B cell (primary cell): ENCODE measurements around the gene LRRC4B. TPM values are rescaled to one million over a fixed set of nuclear protein-coding genes. Genes with fewer than 3 reads are reported as not detected.

ENCODE experiments used
- ATAC-seq: fragments of 200-7000 bp; cut with Tn5 transposase; one replicate; pipeline ENCODE4 v1.10.0; 2021; ENCODE audit warnings: low read depth, mild to moderate bottlenecking, moderate number of reproducible peaks, moderate library complexity
- CTCF ChIA-PET: fragments of 350-600 bp; sonication (Branson Sonifier 250); formaldehyde crosslinking; loops from one replicate; lab custom pipeline; 2021; ENCODE audit warnings: antibody characterized with exemption, inconsistent platforms; lab: Charles Lee
- POLR2A ChIA-PET: fragments of 350-600 bp; sonication (Branson Sonifier 250); formaldehyde crosslinking; loops from one replicate; lab custom pipeline; 2021; ENCODE audit warnings: antibody characterized with exemption; lab: Charles Lee
- DNase-seq: peaks from one replicate; pipeline ENCODE4 v3.0.0; 2013
- H2AFZ ChIP-seq: 2 replicates; pipeline ENCODE4 v1.6.1; 2012; ENCODE audit warnings: mild to moderate bottlenecking, low read depth, low read length; ENCODE audit not compliant: insufficient read depth, poor library complexity, severe bottlenecking
- H3K27ac ChIP-seq, 2 donors: 1 replicate in 1 of 2; 2 replicates in 1 of 2; pipeline ENCODE4 v1.5.1; 2012 to 2013; ENCODE audit warnings: low read length in 2 of 2, mild to moderate bottlenecking in 2 of 2, moderate library complexity in 1 of 2
- H3K27me3 ChIP-seq, 4 experiments: fragments of 200-600 bp in 1 of 4; sonication (generic) in 1 of 4; replicated peaks in 1 of 4; 1 replicate in 2 of 4; 2 replicates in 2 of 4; pipeline versions ENCODE4 v1.6.1 to v1.7.0; 2013 to 2016; ENCODE audit warnings: low read length in 3 of 4, mild to moderate bottlenecking in 2 of 4, mixed read lengths in 1 of 4, moderate library complexity in 1 of 4; ENCODE audit not compliant: insufficient read depth in 4 of 4, control insufficient read depth in 3 of 4; ENCODE audit errors: control extremely low read depth in 1 of 4
- H3K36me3 ChIP-seq, 2 experiments: replicated peaks in 1 of 2; 1 replicate in 1 of 2; 2 replicates in 1 of 2; pipeline versions ENCODE4 v1.6.1 to v1.7.1; 2013; ENCODE audit warnings: low read length in 1 of 2; ENCODE audit not compliant: insufficient read depth in 2 of 2, control insufficient read depth in 1 of 2; ENCODE audit errors: control extremely low read depth in 1 of 2, extremely low read depth in 1 of 2
- H3K4me1 ChIP-seq, 2 donors: fragments of 200-600 bp in 1 of 2; sonication (generic) in 1 of 2; 1 replicate in 1 of 2; 2 replicates in 1 of 2; pipeline versions ENCODE4 v1.5.1 to v1.6.1; 2013 to 2017; ENCODE audit warnings: low read length in 2 of 2; ENCODE audit not compliant: control insufficient read depth in 2 of 2, insufficient read depth in 2 of 2
- H3K4me2 ChIP-seq: replicated peaks from 2 replicates; pipeline ENCODE3; 2012; ENCODE audit warnings: mild to moderate bottlenecking, low read depth, low read length; ENCODE audit not compliant: poor library complexity, severe bottlenecking
- H3K4me3 ChIP-seq, 5 experiments: fragments of 200-600 bp in 1 of 5; sonication (generic) in 1 of 5; 1 replicate in 3 of 5; 2 replicates in 2 of 5; pipeline versions ENCODE4 v1.5.1 to v1.7.0; 2011 to 2016; ENCODE audit warnings: low read length in 4 of 5, mild to moderate bottlenecking in 4 of 5, low read depth in 2 of 5, control low read depth in 1 of 5, moderate library complexity in 1 of 5; ENCODE audit not compliant: insufficient read depth in 1 of 5; ENCODE audit errors: control extremely low read depth in 1 of 5, extremely low read depth in 1 of 5
- H3K79me2 ChIP-seq: fragments of 200-600 bp; sonication (generic); one replicate; pipeline ENCODE4 v1.6.0; 2016; ENCODE audit warnings: low read length; ENCODE audit not compliant: control insufficient read depth, insufficient read depth
- H3K9ac ChIP-seq: fragments of 200-600 bp; sonication (generic); 2 replicates; pipeline ENCODE4 v1.6.1; 2017; ENCODE audit warnings: mild to moderate bottlenecking, low read length, moderate library complexity
- H3K9me3 ChIP-seq, 3 donors: one replicate each; pipeline versions ENCODE4 v1.6.1 to v1.7.1; 2013; ENCODE audit warnings: low read length in 2 of 3; ENCODE audit not compliant: control insufficient read depth in 2 of 3, insufficient read depth in 1 of 3; ENCODE audit errors: control extremely low read depth in 1 of 3
- H4K20me1 ChIP-seq: 2 replicates; pipeline ENCODE4 v1.6.0; 2012; ENCODE audit warnings: mild to moderate bottlenecking, low read length; ENCODE audit not compliant: insufficient read depth, control insufficient read depth, poor library complexity, severe bottlenecking
- H3K27ac Mint-ChIP-seq: one replicate; pipeline ENCODE4 v1.8.0; 2021; ENCODE audit warnings: mixed read lengths
- H3K27me3 Mint-ChIP-seq: one replicate; pipeline ENCODE4 v1.8.0; 2021; ENCODE audit warnings: mixed read lengths
- H3K4me1 Mint-ChIP-seq: one replicate; pipeline ENCODE4 v1.8.0; 2021; ENCODE audit warnings: mixed read lengths
- H3K4me3 Mint-ChIP-seq: one replicate; pipeline ENCODE4 v1.8.0; 2021; ENCODE audit warnings: mixed read lengths
- H3K9me3 Mint-ChIP-seq: one replicate; pipeline ENCODE4 v1.8.0; 2022; ENCODE audit warnings: mixed read lengths; ENCODE audit not compliant: insufficient read depth
- CTCF ChIP-seq: fragments of 200-600 bp; IDR thresholded peaks from one replicate; pipeline ENCODE4 v1.8.0; 2022; ENCODE audit warnings: antibody characterized with exemption, mild to moderate bottlenecking
- EZH2 ChIP-seq: IDR thresholded peaks from 2 replicates; pipeline ENCODE4 v1.6.1; 2012; ENCODE audit warnings: borderline replicate concordance, low read depth, mild to moderate bottlenecking, moderate library complexity, low read length; ENCODE audit not compliant: insufficient read depth, poor library complexity, severe bottlenecking
- WGBS: methylation state at CpG from one replicate; pipeline ENCODE4 v1.1.5; 2013; ENCODE audit warnings: missing lambda C conversion rate; ENCODE audit not compliant: insufficient coverage; 5-methylcytosine and 5-hydroxymethylcytosine counted together
- intact Hi-C: fragments of 100-400 bp; cut with micrococcal nuclease; formaldehyde crosslinking; loops from one replicate; pipeline ENCODE4 v1.10.0; 2022
- polyA plus RNA-seq: library from polyadenylated mRNA; depleted of rRNA; stranded (reverse); fragments of >200 nt; gene quantifications from 2 replicates; pipeline ENCODE4 v1.2.3, GENCODE V29; 2012
- total RNA-seq, 2 donors: library from RNA; stranded (reverse); fragments of 120-200 nt in 1 of 2; gene quantifications; 1 replicate in 1 of 2; 2 replicates in 1 of 2; pipeline versions ENCODE4 v1.2.3 to v1.2.4, GENCODE V29; 2013 to 2022

Gene LRRC4B
- total and polyA plus RNA-seq, 2 donors (not counting 1 experiment from before 2014, with no cell fraction given), result 0.03 TPM; not detected in 1

- no peak overlapping the region for H3K4me2 ChIP-seq
- H2AFZ ChIP-seq, result no peak overlapping the region
- H3K9me3 ChIP-seq, result peaks cover 0 to 21% (median 12%) of the 10 kb centered on the region in 3 donors
- ChIA-PET POLR2A (no interaction called here), CTCF (no interaction called here)
- H3K27ac ChIP-seq, result no peak overlapping the region
- H3K27me3 Mint-ChIP-seq, result peaks cover 26% of the 10 kb centered on the region
- DNase-seq (no peak), ATAC-seq (no peak)
- H3K9ac ChIP-seq, result no peak overlapping the region
- no peak overlapping the region for H3K27ac Mint-ChIP-seq
- H3K4me1 Mint-ChIP-seq, result no peaks in the 10 kb centered on the region
- no peaks in the 10 kb centered on the region for H3K4me1 ChIP-seq
- no peaks in the 10 kb centered on the region for H3K79me2 ChIP-seq
- no peak for TF ChIP-seq EZH2
- no peak for TF ChIP-seq CTCF
- H3K9me3 Mint-ChIP-seq, result peaks cover 11% of the 10 kb centered on the region
- no peak overlapping the region for H3K4me3 ChIP-seq
- intact Hi-C loops, result no loop called here
- no CpG with 5 or more reads among the region's 3 CpGs for WGBS
- H3K36me3 ChIP-seq, result no peaks in the 10 kb centered on the region
- H3K4me3 Mint-ChIP-seq, result no peak overlapping the region
- peaks cover 0 to 13% (median 2%) of the 10 kb centered on the region in 4 experiments for H3K27me3 ChIP-seq
- no peaks in the 10 kb centered on the region for H4K20me1 ChIP-seq
These were observed 33.8 kb downstream of the LRRC4B start for GRCh38 chr19:50534478-50534877.

GRCh38 chr19:50532952-50533351 lies 35.3 kb downstream of the LRRC4B start:
- H3K4me3 ChIP-seq, result no peak overlapping the region
- peaks cover 0 to 10% (median 2%) of the 10 kb centered on the region in 4 experiments for H3K27me3 ChIP-seq
- no peaks in the 10 kb centered on the region for H3K36me3 ChIP-seq
- TF ChIP-seq EZH2 (no peak), CTCF (no peak)
- H3K9me3 ChIP-seq, result peaks cover 0 to 21% (median 12%) of the 10 kb centered on the region in 3 donors
- H3K4me1 ChIP-seq, result no peaks in the 10 kb centered on the region
- ChIA-PET POLR2A (no interaction called here), CTCF (no interaction called here)
- no peak overlapping the region for H3K4me2 ChIP-seq
- ATAC-seq, result no peak
- H3K27ac Mint-ChIP-seq, result no peak overlapping the region
- no peaks in the 10 kb centered on the region for H3K79me2 ChIP-seq
- H3K27ac ChIP-seq, result no peak overlapping the region
- DNase-seq, result no peak
- no peak overlapping the region for H3K4me3 Mint-ChIP-seq
- 90% methylated on average over 1 of the region's 4 CpGs for WGBS
- H3K4me1 Mint-ChIP-seq, result no peaks in the 10 kb centered on the region
- intact Hi-C loops, result no loop called here
- peaks cover 11% of the 10 kb centered on the region for H3K9me3 Mint-ChIP-seq
- peaks cover 26% of the 10 kb centered on the region for H3K27me3 Mint-ChIP-seq
- no peak overlapping the region for H3K9ac ChIP-seq
- no peak overlapping the region for H2AFZ ChIP-seq
- no peaks in the 10 kb centered on the region for H4K20me1 ChIP-seq
